NCI-H748 (cell line): Measurements from ENCODE around the gene SLC25A19.

ENCODE experiments used
- DNase-seq: peaks from one replicate; lab custom pipeline; 2025; ENCODE audit not compliant: unreplicated experiment; lab: John Stamatoyannopoulos, UW

SLC25A19 gene

DNA sequence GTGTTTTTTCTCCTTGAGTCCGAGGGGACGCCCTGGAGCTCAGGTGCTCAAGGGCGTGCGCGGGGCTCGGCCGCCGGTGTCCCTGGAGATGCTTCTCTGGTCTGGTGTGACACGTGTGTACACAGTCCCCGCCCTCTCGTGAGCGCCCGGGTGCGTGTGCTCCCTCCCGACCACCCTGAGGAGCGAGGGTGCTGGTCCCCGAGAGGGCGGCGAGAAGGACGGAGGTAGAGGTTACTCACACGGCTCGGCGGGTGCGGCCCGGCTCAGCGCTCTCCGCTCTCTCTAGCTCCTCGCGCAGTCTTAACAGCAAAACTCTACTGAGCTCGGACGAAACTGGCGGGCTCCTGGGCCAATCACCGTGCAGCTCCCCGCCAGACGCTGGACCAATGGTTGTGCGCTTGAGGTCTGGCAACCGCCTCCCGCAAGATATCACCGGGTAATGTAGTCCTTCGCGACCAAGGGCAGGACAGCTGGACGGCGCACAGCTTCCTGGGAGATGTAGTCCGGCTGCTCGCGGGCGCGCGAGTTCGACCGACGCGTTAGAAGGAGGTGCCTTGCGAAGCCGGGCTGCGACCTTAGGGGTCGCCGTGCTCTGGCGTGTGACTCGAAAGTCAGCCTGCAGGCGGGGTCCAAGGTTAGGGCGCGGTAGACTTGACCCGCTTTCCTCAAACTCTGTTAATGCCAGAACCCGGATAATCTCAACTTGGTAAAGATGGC is at the start of gene SLC25A19:
TSS of gene SLC25A19 (minus strand) at position 319 of the 717 bp plus-strand sequence. CDS start 2,669 bp downstream, outside the sequence.
- peak; percentile 95 for DNase-seq

DNA sequence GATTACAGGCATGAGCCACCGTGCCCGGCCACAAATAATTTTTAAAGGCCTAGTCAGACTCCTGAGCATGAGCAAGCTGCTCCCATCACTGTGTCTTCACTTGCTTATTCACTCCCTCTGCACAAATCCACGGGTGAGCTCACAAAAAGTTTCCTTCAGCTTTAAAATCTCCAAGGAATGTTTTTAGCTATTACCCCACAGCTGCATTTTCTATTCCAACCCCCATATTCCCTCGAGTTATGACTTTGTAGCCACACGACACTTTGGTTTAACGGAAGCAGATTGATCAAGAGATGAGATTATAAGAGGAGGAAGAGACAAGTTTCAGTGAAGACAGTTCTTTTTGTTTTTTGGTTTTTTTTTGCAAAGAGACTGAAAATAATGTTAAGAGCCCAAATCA is 49.1 kb upstream of the SLC25A19 start:
- no peak for DNase-seq

DNA sequence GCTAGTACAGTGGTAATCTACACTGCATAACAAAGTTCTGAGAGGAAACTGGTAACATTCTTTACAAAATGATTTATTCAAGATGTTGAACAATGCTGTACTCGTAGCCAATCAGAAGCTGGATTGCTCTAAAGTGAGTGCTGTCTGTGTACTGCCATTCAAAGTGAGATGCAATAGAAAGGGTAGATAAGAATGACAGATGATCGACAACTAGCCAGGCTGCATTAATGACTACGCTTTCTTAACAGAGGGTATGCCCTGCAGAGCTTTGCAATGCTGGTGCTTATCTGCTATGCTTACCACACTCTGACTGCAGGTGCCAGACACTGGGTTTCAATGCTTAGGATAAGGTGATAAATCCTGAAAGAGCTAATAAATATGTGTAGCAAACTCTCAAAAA is 46.1 kb upstream of the SLC25A19 start:
- DNase-seq, result no peak

DNA sequence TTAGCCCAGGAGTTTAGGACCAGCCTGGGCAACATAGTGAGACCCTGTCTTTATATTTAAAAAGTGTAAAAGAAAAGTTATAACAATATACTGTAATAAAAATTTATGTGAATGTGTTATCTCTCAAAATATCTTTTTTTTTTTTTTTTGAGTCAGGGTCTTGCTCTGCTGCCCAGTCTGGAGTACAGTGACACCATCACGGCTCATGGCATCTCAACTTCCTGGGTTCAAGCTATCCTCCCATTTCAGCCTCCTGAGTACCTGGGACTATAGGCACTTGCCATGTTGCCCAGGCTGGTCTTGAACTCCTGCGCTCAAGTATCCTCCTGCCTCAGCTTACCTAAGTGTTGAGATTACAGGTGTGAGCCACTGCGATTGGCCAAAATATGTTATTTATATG is 45.5 kb upstream of the SLC25A19 start:
- DNase-seq, result no peak

DNA sequence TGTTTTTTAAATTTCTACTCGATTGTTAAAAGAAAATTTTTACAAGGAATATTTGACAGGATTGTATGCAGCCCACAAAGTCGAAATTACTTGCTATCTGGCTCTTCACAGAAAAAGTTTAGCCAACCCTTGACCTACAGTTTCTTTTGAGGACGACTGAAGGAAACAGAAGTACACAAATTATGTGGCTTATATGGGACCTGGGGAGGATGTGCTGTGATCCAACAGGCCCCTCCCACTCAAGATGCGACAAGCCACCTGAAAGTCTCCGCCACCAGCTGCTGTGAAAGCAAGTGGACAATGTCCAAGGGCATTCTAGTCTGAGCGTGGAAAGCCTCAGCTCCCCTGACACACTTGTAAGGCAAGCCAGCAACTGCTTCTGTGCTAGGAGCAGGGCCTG is 42.4 kb upstream of the SLC25A19 start:
- DNase-seq, result no peak

DNA sequence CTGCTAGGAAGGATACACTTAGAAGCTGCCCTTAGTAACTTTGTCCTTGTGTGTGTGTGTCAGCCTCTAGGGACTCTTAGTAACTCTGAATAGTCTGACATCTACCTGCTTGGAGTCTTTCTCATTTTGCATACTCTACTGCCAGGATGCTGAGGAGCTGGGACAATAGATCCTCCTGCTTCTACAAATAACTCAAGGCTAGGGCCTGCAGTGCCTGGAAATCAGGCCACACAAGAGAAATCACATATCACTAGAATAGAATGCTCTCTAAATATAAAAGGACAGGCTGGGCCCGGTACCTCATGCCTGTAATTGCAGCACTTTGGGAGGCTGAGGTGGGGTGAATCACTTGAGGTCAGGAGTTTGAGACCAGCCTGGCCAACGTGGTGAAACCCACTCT is 38.5 kb upstream of the SLC25A19 start:
- DNase-seq, result no peak

DNA sequence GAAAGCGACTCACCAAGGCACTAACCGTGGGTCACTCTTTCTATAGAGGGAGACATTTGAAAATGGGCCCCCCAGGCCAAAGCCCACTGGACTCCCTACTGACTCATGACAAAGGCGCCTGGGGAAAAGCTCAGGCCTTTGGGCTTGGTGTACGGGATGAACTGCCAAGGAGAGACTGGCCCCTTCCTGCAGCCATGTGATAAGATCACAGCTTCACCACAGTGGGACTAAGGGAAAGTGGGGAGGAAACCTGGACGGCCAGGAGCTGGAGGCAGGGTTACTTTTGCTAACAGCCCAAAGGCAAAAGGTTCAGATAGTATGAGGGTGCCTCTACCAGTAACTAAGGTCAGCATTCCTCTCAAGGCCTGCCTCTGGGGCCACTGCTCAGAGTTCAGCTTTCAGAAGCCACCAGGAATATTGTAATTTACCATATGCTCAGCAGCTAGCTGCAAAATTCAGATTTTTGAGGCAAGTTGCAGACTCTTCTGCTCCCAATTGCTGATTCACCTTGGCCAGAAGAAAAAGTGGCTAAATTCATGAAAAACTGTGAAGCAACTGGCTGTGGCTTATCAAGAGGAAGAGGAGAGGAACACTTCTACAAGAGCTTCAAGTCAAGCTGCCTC is 37.1 kb upstream of the SLC25A19 start:
- DNase-seq, result no peak

DNA sequence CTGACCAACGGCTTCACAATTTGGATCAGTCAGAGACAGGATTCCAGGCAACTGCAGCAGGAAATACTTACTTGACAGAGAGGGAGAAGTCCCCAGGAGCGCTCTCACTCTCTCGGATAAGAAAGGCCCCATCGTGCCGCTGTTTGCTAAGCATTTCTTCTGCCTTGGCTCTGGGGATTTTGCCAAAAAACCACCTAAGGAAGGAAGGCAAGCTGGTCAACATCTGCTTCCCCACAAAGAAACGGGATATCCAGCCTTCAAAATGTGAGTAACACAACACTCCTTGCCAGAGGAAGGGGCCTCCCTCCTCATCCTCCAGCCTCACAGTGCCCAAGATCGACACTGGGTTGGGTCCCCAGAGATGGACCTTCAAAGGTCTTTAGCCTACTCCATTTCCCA is 36.6 kb upstream of the SLC25A19 start:
- DNase-seq, result no peak

DNA sequence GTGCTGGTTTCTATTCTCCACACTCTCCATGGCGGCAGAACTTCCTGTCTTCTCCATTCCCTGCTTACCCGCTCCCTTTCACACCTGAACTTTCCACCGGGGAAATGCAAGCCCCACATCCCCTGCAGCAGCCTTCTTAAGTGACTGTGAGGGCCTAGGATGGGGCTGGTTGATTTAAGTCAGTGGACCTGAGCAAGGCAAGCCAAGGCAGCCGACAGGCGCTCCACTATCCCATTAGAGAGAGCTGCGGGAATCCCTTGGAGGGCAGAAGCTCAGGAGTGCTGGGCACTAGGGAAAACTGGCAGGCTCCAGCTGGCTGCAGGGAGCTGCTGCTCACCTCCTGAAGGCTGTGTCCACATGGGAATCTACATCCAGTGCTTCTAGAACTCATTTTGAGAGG is 36.1 kb upstream of the SLC25A19 start:
- DNase-seq, result no peak

DNA sequence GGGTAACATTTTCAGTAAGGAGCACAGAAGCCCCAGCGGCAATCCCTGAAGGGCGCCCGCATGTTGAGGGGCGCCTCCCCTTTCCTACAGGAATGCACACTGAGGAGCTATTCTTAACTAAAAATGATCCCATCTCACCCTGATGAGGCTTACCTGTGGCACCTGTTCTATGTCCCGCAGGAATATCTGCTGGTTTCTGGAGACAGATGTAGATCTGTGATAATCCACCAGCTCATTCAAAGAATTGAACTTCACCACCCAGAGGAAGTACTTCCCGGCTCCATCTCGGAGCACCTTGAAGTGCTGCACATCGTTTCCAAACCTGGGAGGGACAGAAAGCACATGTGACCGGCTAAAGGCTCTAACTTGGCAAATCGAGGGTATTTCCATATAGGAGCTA is 32.3 kb upstream of the SLC25A19 start:
- DNase-seq, result no peak

DNA sequence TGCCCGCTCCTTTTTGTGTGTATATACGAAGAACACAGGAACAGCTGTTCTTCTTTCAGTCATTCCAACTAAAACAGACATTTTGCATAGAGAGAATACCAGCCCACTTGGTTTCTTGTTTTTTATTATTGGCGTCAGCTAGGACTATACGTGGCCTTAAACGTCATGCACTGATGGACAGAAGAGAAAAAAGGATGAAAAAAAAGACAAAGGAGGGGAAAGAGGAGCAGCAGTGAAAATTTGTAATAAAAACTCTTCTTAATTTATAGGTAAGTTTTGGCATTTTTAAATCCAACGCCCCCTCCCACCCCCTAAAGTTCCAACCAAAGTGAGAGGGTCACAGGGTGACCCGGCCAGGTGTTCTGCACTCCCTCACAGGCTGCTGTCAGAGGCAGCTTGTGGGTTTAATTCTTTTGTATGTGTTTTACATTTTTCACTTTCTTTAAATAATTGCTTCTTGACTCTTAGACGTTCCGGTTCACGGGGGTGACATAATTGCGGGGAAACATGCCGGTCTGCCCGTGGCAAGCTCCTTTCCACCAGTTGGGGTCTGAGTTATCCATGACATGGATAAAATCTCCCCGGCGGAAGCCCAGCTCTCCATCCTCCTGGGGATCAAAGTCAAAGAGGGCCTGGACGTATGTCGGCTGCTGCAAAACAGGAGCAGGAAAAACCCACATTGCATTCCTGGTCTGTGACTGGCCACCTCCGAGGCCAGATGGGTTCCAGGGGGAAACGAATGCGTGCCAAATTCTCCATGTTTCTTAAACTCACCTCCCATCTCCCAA is 30.9 kb upstream of the SLC25A19 start:
- no peak for DNase-seq

DNA sequence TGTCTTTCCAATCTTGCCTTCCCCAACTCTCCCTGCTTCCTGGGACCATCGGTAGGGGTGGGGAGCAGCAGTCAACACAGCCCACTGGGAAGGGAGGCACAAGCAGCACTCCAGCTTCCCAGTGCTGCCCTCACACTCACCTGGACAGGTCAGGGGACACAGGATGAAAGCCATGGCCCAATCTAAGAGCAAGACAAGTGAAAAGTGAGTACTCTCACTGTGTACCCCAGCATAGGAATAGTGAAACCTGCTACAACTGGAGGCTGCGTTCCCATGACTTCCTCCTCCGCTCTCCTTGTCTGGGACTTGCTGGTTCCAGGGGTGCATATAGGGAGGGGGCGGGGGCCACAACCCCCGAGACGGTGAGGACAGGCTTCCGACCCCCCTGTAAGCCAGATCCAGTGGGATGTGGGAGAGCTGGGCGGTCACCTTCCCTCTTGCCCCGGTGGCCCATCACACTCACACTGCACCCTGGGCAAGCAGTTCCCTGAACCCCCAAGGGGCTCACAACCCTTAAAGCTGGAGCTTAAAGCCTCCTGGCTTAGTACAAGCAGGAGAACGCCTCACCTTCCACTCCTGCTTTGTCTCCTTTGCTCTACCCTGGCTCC is 29.5 kb upstream of the SLC25A19 start:
- DNase-seq, result no peak

DNA sequence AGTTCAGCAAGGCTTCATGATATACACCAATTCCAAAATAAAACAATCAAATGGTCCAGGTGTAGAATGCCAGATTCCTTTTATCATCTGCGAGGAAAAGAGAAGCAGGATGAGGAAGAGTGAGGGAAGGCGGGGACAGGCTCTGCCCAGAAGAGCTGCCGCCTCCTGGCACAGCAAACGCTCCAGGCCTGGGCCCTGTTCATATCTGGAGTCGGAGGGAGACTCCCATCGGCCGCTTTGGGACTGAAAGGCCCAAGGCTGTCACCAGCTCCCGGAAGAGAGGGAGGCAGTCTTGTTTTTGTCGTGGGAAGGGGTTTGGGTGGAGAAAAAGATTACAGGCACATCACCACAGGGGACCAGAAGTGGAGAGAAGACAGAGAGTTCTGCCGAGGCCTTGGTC is 29.0 kb upstream of the SLC25A19 start:
- no peak for DNase-seq

DNA sequence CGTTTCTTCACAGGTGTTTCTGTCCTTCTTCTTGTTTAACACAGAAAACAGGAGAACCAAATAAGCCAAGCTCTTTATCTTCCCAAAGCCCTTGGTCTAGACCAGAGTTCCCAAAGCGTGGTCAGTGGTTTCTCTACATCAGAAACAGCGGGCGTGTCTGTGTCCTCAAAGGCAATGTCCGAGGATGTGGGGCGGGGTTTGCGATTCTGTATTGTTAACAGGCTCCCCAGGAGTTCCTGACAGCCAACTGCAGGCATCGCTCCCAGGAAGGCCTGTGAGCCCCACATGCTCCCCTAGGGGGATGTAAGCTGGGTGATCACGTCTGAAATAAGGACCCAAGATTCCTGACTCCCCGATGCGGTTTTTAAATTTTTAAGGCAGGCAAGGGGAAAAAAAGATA is 28.4 kb upstream of the SLC25A19 start:
- DNase-seq, result peak; percentile 23

DNA sequence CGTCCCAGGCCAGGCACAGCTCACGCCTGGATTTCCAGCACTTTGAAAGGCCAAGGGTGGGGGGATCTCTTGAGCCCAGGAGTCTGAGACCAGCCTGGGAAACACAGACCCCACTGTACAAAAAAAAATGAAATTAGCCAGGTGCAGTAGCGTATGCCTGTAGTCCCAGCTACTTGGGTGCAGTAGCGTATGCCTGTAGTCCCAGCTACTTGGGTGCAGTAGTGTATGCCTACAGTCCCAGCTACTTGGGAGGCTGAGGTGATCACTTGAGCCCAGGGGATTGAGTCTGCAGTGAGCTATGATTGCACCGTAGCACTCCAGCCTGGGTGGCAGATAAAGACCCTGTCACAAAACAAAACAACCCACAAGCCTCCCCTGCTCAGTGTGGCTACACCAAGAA is 27.0 kb upstream of the SLC25A19 start:
- no peak for DNase-seq

DNA sequence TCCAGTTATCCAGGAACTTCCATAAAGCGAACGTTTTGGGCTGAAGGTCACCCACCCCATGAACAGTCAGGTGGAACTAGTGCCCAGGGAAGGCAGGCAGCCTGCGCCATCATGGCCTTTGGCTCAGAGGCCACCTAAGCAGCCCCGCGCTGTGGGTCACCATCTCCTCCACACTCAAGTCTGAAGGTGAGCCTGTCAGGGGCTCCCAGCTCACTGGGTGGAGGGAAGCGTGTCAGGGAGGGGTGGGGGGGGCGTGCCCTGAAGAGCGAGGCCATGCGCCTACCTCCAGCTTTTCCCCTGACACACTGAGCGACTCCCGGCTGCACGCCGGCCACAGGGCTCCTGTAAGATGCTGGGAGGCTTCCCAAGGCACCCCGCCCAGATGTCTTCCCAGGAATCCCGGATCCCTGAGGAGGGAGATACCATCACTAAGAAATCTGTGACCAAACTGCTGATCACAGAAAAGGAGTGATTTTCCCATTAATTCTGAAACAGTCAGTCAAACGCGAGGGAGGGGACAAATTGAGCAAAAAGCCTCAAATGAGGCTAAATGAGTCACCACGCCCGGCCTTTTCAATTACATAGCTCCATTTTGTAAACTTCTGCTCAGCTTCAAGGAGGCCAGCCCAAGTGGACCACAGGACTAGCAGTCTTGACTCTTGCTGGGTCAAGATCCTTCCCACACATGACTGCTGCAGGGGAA is 26.5 kb upstream of the SLC25A19 start:
- DNase-seq, result no peak

DNA sequence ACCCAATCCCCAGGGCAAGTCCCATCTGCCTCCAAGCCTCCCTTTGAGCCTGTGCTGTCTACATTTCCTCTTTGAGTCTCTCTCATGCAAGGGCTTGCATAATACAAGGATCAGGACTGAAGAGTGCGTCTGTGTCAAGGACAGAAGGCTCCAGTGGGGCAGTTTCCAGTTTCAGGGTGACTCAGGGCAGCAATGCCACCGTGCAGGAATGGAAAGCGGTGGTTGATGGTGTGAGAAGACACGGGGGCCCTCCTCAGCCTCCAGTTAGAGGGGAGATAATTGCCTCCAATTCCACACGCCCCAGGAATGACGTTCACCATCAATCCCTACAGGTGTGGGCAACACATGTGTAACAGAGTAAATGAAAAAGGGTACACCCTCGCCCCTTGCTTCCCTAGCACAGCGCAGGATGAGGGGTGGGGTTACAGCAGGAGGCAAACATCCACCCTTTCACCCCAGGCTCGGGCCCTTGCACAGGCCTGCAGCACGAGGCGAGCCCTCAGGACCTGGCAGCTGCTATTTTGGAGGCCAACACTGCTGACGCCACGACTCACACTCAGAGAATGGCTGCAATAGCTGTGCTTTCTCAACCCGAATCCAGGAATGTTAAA is 24.8 kb upstream of the SLC25A19 start:
- DNase-seq, result no peak

DNA sequence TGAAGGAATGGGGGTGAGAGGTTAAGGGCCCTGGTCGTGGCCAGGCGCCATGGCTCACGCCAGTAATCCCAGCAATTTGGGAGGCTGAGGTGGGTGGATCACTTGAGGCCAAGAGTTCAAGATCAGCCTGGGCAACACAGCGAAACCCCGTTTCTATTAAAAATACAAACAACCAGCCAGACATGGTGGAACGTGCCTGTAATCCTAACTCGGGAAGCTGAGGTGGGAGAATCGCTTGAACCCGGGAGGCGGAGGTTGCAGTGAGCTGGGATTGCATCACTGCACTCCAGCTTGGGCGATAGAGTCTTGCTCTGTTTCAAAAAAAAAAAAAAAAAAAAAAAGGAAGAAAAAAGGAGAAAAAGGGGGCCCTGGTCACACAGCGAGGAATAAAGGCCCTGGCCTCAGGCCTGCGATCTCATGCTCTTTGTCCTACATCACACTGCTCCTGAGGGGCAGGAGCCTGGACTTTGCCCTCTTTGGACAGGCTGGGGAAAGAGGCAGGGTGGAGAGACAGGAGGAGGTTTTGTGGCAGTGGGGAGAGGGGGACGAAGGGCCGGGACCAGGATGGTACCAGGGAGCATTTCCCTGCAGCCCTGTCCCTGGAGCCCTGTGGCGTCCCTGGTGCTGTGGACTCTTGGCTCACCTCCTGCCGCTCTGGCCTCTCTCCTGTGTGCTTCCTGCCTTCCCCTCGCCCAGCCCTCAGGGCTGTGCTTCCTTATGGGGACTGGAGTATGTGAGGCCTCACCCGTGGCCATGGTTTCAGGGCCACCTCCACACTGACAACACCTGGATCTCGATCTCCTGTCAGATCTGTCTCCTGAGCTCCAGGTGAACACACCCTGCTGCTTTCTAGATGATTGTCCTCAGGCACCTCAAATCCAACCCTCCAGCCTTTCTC is 19.7 kb upstream of the SLC25A19 start:
- no peak for DNase-seq

DNA sequence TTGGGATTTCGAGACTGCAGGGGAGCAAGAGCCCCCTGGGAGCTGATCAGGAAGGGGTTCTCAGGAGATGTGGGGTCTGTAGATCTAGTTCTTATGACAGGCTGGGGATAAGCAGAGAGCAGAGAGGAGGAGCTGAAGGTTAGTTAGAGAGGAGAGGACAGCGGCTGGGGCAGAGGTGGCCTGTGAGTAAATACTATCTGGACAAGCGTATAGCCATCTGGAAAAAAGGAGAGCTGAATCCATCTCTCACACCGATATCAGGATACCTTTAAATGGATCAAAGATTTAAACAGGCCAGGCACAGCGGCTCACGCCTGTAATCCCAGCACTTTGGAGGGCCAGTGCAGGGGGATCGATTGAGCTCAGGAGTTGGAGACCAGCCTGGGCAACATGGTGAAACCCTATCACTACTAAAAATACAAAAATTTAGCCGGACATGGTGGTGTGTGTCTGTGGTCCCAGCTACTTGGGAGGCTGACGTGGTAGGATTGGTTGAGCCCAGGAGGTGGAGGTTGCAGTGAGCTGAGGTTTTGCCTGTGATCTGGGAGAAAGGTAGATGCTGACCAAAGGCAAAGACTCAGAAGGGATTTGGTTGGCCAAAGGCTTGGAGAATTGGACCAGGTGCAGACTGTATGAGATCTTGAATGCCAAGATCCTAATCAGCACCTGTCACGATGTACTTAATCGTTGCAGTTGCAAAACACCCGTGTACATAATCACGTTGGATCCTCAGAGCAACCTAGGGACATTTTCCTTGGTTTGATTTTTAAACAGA is 18.9 kb upstream of the SLC25A19 start:
- DNase-seq, result no peak
